NOMO-1 treated with dmso at 0.1 percent for 144 hours (cell line): ENCODE data around the gene TTC23.

Experiments used
- DNase-seq: peaks from one replicate; lab custom pipeline; 2025; ENCODE audit not compliant: unreplicated experiment; lab: John Stamatoyannopoulos, UW

Gene TTC23

GRCh38 chr15:99090011-99090699 lies 159.2 kb downstream of the TTC23 start:
- peak; percentile 24 for DNase-seq

GRCh38 chr15:99087405-99087943 lies 161.9 kb downstream of the TTC23 start:
- no peak for DNase-seq

- DNase-seq, result no peak
These were observed 163.1 kb downstream of the TTC23 start for GRCh38 chr15:99086327-99086667.
